Measurements from ENCODE around the gene APH1A.
"Not testable (repeated sequence)": the region's sequence is repeated elsewhere in the genome, so short reads cannot be mapped to it uniquely, and the experiment has no call there.

Gene APH1A

GRCh38 chr1:150268705-150269403 is at the start of gene APH1A:
TSS of gene APH1A (minus strand) at chr1:150269016. CDS start at chr1:150268810, 206 bp downstream.
- peak; percentile 98 for DNase-seq (ENCODE audit: low spot score)

GRCh38 chr1:150314691-150315090 is 45.9 kb upstream of the APH1A start:
- not testable (repeated sequence) for DNase-seq (ENCODE audit: low spot score)

- DNase-seq (ENCODE audit: low spot score) = no peak
Measured at GRCh38 chr1:150311762-150312161, 42.9 kb upstream of the APH1A start.

GRCh38 chr1:150309758-150310508 is 41.1 kb upstream of the APH1A start:
- DNase-seq (ENCODE audit: low spot score) = no peak

- not testable (repeated sequence) for DNase-seq (ENCODE audit: low spot score)
Measured at GRCh38 chr1:150308585-150308984, 39.8 kb upstream of the APH1A start.

- DNase-seq (ENCODE audit: low spot score) = no peak
Measured at GRCh38 chr1:150302902-150303301, 34.1 kb upstream of the APH1A start.

- no peak for DNase-seq (ENCODE audit: low spot score)
Measured at GRCh38 chr1:150302338-150302737, 33.5 kb upstream of the APH1A start.

GRCh38 chr1:150299716-150300115 is 30.9 kb upstream of the APH1A start:
- DNase-seq (ENCODE audit: low spot score) = no peak

GRCh38 chr1:150295476-150295875 is 26.7 kb upstream of the APH1A start:
- no peak for DNase-seq (ENCODE audit: low spot score)

- peak; percentile 91 for DNase-seq (ENCODE audit: low spot score)
Measured at GRCh38 chr1:150293433-150294253, 24.8 kb upstream of the APH1A start, which contains the start of gene MRPS21. TSS of gene MRPS21 (plus strand) at chr1:150293861. CDS start at chr1:150294367, 506 bp downstream.

- DNase-seq (ENCODE audit: low spot score) = no peak
Measured at GRCh38 chr1:150288822-150289221, 20.0 kb upstream of the APH1A start.

GRCh38 chr1:150288382-150288781 is 19.6 kb upstream of the APH1A start:
- no peak for DNase-seq (ENCODE audit: low spot score)

GRCh38 chr1:150283260-150283659 is 14.4 kb upstream of the APH1A start:
- DNase-seq (ENCODE audit: low spot score) = no peak

GRCh38 chr1:150282558-150282958 is 13.7 kb upstream of the APH1A start:
- no peak for DNase-seq (ENCODE audit: low spot score)

GRCh38 chr1:150281758-150282557 is 13.1 kb upstream of the APH1A start, which contains the start of gene CIART:
TSS of gene CIART (plus strand) at chr1:150282554. CDS start at chr1:150283268, 714 bp downstream.
- DNase-seq (ENCODE audit: low spot score) = peak; percentile 98

- DNase-seq (ENCODE audit: low spot score) = peak; percentile 66
Measured at GRCh38 chr1:150281221-150281757, 12.5 kb upstream of the APH1A start.

- no peak for DNase-seq (ENCODE audit: low spot score)
Measured at GRCh38 chr1:150280138-150280707, 11.4 kb upstream of the APH1A start.

GRCh38 chr1:150273311-150273710 is 4.5 kb upstream of the APH1A start:
- no peak for DNase-seq (ENCODE audit: low spot score)

- no peak for DNase-seq (ENCODE audit: low spot score)
Measured at GRCh38 chr1:150271291-150271959, 2.6 kb upstream of the APH1A start.

- DNase-seq (ENCODE audit: low spot score) = no peak
Measured at GRCh38 chr1:150269451-150269850, 635 bp upstream of the APH1A start.
